ENCODE measurements around the gene HES6.

The HES6 gene

DNA sequence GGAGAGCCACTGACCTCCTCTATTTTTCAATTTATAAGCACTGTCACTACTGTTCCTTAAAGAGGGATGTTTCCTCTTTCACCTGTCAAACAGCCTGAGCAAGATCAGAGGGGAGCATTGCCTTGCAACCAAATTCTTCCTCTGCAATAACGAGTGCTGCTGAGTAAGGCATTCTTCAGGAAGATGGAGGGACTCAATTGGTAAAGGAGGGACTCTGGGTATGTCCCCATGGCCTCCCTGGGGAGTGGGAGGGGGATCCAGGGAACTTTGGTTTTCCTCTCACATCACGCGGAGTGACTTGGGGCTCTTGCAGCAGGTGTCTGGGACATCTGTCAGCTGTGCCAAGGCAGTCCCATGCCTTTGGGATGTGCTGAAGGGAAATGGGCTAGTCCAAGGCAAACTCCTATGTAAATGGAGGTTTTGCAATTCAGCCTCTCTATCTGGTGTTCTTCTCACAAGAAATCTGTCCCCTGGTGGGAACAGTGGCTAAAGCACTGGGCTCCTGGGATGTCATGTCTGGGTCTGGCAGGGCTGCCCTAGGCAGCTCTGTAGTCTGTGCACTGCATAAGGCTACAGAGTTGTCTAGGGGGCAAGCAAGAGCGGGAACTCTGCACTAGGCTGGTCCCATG is 14.4 kb upstream of the HES6 start:
- no peak for DNase-seq (ENCODE audit: low read depth)

DNA sequence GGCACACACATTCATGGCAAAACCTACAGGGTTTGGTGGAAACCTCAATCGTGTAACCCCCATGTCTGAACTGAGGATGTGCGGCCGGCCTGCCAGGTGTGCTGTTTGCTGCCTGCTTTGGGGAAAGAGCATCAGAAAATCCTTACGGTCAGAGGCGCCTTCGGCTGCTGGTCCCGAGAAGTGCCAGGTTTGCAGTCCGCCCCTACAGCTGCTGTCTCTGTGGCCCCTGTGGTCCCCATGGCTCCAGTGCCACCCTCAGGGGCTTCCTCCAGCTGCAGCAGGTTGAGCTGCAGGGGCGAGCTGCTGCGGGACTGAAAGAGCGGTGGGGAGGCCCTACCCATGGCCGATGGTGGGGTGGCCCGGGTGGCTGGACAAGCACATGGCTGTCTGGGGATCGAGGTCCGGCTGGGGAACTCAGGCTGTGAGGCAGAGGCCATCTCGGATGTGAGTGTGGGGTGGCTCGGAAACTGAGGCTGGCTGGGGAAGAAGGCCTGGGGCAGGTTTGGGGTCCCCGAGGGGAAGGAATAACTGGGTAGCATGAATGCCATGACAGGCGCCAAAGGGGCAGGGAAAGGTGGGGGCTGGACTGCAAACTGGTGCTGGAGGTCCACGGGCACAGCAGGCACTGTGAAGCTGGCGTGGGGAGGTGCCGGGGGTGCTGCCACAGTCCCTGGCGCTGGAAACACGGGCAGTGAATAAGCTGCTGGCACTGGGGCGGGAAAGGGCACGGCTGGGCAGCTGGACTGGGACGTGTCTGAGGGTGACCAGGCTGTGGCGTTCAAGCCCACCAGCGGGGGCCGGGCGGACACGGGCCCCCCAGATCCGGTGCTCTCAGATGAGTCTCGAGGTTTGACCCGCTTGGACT is 13.2 kb upstream of the HES6 start:
- no peak for DNase-seq (ENCODE audit: low read depth)

DNA sequence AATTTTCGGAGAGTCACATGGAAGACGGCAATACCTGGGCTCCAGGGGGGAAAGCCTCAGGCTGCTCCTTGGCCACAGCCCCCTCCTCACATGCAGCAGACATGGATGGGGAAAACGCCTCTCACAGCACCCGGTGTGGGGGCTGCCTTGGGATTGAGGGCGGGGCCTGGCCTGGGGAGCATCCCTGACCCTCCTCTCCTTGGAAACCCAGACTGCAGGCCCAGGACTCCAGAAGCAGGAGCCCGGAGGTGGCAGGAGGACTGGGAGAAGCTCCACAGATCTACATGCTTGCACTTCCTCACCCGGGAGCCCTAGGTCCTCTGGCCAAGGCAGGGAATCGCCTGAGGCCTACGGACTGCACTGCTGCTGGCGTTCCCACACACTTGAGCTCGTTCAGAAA is 12.1 kb upstream of the HES6 start:
- no peak for DNase-seq (ENCODE audit: low read depth)

DNA sequence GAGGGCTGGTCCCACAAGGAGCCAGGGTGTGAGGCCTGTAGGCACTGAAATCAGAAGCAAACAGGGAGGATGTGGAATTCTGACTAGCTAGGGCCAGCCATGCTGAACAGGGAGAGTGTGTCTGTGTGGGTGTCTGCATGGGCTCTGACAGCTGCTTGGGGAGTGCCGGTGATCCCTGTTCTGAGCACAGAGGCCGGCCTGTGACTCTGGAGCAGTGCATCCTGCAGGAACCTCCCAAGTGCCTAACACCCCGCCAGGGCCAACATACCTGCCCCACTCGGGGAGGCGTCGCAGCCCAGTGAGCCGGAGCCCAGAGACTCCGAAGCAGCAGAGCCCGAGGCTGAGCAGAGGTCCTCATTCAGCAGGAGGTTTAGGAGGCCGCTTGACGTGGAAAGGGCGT is 11.5 kb upstream of the HES6 start:
- DNase-seq (ENCODE audit: low read depth): no peak

DNA sequence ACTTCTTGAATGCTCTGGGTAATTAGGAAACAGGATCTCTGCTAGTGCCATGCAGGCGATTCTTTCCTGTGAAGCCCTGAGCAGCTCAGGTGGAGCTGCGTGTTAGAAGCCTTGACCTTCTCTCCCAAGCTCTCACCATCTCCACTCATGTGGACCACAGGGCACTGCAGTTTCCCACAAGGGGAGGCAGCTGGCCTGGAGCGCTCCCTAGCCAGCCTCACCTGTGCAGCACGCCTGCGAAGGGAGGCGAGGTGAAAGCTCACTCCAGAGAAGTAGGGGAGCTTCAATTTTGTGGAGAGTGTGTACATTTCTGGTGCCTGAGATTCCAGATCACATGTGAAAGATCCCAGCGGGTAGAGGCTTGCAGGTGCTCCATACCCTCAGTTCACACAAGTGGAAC is 11.1 kb upstream of the HES6 start:
- no peak for DNase-seq (ENCODE audit: low read depth)

DNA sequence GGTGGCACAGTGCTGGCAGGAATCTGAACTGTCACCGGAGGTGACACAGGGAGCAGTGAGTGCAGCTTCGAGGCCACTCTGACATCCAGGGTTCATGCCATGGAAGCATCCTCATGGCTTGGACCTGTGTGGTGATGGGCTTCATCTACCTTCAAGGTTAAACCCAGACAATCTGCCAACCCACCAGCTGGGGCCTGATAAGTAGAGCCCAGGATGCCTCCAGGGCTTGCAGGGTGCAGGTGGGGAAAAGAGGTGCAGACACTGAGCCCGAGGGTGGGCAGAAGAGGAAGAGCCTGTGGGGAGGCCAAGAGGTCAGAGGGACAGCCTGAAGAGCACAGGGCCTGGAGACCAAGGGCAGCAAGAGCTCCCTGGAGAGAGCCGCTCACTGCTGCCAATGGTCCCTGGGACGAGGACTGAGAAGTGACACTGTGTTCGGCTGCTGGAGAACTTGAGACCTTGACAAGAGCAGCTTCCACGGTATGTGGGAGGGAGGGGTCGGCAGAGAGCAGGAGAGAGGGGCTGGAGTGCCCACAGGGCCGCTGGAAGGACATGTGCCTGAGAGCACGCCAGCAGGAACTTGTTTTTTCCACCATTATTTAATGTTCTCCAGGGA is 8.1 kb upstream of the HES6 start:
- DNase-seq (ENCODE audit: low read depth): no peak

DNA sequence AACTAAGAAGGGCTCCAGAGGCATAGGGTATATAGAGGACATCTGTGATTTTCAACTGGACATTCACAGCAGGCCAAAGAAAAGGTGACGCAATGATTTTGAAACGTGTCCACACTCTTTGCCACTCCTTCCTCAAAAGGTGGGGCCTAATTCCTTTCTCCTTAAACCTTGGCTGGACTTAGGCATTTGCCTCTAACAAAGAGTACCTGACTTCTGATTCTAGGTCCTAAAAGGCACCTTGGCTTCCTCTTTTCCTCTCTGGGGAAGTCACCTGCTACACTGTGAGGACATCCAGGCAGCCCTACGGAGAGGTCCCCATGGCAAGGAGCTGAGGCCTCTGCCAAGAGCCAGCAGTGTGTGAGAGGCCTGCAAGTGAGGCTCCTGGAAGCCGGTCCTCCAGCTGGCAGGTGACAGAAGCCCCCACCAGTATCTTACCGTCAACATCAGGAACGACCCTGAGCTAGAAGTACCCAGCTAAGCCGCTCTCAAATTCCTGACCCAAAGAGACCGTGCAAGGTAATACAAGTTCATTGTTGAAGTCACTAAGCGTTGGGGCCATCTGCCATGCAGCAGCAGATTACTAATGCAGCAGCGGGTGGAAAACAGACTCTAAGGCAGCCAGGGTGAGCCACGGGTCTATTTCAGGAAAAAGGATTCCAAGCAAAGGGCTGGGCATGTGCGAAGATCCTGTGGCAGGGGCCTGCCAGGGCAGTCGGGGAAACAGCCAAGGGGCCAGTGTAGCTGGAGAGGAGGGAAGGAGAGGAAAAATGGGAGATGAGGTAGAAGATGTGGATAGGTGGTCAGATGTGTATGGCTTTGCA is 7.4 kb upstream of the HES6 start:
- no peak for DNase-seq (ENCODE audit: low read depth)

DNA sequence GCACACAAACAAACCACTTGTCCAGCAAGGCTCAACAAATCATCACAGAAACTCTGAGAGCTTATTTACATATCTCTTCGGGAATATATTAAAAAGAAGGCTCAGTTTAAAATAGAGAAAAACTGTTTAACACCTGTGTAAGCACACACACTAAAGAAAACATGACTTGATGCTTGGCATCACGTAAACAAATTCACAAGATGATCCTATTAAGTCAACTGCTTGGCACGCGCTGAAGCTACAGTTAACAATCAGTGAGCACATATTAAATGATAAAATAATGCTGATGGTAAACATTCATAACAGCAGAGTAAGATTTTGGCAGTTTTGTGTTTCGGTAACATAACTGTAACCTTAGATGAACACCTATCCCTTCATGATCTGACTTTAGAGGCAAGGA is 4.3 kb upstream of the HES6 start:
- no peak for DNase-seq (ENCODE audit: low read depth)

DNA sequence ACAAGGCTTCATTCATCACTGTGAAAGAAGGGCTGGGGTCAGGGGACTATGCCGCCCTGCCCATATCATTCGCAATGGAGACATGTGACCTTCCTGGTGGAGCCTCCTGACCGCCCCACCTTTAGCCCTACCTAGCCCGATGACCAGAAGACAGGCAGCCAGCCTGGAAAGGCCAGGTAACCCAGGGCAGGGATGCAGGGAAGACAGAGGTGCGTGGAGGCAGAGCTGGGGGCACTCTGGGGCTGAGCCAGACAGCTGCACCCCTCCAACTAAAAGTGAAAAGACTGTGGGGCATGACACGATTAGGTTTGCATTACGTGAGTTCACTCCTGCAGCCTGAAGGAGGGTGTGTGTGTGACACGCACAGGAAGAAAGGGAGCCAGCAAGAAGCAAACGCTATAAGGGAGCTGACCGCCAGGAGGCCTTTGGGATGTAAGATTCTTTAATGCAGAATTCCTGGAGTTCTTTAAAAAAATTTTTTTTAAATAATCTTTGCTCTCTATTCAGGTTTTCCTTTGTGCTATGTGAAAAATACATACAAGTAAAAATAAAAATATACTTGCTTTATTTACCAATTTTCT is 3.7 kb upstream of the HES6 start:
- no peak for DNase-seq (ENCODE audit: low read depth)

DNA sequence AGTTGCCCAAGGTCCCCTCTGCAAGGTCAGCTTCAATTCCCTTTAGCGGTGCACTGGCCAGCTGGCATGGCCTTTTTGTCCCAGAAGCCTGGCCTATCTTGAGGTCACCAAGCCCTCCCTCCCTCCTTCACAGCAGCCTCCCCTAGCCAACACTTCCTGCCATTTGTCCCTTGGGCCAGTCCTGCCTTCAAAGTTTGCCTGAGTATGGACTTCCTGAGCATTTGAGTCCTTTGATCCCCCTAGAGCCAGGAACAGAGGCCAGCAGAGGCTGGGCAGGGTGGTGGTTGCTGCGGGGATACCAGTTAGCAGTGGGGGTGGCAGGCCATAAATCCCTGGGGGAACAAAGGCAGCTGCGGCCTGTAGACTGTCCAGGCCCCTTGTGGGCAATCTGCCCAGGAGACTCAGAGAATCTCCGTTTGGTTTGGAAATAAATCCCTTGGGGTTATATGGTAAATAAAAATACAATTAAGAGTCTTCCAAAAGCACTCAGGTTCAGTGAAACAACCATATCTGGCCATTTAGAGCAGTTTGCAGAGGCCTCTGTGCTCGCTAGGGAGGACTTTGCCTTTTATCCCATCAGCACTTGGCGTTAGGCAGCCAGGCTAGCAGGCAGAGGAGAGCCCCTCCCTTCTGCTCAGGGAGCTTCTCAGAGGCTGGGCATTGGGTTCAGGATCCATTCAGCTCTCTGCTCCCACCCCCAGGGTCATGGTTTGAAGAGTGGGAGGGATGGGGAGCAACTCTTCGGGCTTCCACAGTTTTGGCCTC is 3.1 kb upstream of the HES6 start:
- DNase-seq (ENCODE audit: low read depth): no peak

DNA sequence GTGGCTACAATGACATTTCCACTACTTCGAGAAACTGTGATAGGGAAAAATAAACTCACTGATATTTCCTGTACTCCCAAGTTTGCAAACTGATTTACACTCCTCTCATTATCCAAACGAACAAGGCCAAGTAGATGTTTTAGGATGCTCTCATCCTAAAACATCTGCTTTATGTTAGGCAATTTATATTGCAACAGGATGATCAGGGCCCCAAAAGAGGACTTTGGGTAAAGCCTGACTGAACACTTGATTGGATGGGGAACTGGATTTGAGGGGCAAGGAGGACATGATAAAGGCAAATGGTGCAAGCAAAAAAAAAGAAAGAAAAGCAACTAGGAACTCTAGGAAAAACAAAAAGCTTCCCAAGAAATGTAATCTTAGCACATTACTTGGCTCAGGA is 2.1 kb upstream of the HES6 start:
- no peak for DNase-seq (ENCODE audit: low read depth)

DNA sequence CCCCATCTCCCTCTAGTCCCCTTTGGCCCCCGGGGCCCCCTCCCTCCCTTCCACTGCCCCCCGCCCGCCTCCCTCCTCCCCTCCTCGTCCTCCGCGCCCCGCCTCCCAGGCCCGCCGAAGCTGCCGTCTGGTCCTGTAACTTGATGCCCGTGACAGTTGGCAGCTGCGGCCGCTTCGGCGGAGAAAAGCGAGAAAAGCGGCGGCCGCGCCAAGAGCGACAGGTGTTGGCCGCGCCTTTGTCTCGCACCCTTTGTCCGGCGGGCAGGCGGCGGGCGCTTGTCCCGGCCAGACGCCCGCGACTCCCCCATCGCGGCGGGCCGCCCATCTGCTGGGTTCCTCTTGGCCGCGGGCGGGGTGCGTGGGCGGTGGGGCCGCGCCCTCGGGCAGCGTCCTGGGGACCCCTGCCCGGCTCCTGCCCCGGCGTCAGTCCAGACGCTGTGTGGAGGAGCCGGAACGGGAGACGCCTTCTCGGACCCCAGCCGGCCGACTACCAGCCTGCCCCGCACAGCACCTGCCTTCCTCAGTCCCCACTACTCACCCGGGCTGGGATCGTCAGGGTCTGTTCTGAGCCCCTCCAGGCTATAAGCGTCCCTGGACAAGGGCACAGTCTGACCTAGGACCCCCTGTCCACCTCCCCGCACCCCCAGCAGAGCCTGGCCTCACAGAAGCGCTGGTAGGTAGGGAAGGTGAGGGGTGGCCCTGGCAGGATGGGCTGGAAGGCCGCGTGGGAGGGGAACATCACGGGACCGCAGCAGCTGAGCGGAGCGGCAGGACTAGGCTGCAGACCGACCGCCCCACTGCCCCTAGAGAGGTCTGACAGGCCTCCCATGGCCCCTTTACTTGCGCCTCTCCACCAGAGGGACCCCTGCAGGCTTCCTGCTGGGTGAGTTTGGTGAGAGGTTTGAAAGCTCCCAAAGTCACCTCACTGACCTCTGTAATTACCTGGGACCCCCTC is 1.2 kb upstream of the HES6 start:
- DNase-seq (ENCODE audit: low read depth): no peak

DNA sequence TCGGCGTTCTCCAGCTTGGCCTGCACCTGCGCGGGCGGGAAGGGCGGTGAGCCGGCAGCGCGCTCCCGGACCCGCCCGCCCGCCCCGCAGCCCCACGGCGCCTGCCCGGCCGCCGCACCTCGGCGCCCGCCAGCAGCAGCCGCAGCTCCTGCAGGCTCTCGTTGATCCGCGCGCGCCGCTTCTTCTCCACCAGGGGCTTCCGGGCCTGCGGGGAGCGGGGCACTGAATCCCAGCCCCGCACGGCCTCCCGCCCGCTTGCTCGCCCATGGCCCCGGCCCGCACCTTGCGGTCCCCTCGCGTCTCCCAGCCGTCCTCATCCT is 335 bp downstream of the HES6 start:
- DNase-seq (ENCODE audit: low read depth): no peak

DNA sequence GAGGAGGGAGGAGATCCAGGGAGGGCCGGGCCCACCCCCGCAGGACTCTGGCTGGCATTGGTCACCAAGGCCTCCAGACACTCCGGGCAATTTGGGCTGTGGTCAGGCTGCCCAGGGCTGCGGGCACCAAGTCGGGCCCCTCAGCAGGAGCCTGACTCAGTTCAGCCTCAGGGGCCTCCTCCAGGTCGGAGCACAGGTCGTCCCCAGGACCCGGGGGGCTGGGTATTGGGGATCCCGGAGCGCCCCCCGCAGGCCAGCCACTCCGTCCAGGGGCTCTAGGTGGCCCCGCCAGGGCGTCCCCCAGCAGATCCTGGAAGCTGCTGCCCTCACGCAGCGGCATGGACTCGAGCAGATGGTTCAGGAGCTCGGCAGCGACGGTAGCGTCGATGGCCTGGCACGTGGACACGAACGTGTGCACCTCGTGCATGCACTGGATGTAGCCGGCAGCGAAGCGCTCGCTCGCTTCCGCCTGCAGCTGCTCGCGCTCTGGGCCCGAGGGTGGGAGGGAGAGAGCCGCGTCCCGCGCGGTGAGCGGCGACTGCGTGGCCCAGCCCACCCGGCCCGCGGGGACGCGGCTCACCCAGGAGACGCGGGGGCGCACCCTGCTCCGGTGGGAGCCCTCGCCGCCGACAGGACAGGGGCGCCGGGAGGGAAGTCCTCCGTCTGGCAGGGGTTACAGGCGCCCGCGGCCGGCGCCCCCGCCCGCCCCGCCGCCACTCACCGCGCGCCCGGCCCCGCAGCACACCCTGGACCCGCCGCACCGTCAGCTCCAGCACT is 884 bp downstream of the HES6 start:
- no peak for DNase-seq (ENCODE audit: low read depth)

DNA sequence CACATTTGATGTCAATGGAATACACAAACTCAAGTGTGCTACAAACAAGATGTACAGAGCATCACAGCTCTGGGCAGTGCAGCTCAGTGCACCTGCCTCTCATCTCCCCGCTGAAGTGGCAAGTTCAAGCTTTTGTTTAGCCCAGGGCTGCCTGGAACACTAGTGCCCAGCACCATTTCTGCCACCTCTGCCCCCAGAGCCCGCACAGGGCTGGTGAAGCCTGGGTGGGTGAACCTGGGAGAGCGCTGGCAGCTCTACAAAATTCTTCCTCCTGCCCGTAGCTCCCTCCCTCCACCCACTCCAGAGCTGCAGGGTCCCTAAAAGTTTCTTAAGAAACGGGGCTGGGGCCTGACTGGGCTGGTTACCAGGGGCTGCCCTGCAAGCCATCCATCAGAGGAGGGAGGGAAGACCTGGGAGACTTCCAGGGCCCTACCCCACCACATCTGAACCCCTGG is 1.5 kb downstream of the HES6 start:
- no peak for DNase-seq (ENCODE audit: low read depth)

DNA sequence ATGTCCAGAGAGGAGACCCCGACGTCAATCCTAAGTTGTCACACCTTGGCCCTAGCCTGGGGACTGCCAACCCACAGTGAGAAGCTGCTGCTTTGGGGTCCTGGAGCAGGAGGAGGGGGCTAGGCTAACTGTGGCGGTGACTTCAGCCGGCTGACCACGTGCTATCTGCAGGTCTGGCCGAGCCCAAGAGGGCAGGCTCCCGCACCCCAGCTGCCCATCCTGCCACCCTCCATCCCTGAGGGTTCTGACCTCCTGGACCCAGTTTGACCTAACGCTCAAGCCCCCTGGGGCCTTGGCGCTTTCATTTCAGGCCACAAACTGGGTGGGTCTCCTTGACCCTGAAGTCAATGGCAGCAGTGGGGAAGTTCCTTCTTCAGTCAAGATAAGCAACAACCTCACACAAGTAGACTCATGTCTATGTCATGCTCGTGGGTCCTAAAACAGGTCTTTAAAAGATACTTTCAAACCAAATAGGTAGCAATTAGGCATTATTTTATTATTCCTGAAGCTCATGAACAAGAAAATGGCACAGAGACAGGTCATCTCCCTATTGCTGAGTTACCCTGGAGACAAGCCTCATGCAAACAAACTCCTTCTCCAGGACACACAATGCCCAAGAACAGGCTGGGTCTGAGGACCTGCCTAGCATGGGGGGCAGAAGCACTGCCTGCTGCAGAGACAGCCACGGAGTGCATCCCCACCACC is 2.3 kb downstream of the HES6 start:
- DNase-seq (ENCODE audit: low read depth): no peak

DNA sequence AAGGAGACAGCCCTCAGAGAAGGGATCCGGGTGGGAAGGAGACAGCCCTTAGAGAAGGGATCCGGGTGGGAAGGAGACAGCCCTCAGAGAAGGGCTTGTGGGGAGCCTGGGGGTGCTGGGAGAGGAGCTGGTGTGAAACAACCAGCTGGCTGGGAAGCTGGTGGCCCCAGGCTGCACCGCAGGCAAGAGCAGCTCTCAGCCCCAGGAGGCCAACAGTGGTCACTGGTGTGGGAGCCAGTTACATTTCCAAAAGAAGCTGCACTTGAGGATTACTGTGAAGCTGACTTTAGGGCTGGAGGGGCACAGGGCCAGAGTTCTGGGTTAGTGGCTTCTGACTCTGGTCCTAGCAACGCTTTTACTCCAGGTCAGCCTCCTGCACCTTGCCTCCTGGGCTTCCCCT is 3.3 kb downstream of the HES6 start:
- DNase-seq (ENCODE audit: low read depth): no peak

DNA sequence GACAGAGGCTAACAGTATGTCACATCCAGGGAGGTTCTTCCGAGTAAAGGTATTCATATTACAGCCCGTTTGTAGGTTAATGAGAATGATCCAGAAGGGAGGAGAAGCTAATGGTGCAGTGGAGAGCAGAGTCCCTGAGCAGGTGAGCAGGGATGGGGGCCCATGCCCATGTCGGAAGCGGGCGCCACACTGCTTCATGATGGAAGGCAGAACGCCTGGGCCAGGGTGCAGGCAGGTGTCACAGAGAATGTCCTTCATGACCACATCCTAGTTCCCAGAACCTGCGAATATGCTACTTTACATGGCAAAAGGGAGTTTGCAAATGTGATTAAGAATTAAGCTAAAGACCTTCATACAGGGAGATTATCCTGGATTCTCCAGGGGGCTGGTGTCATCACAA is 4.0 kb downstream of the HES6 start:
- no peak for DNase-seq (ENCODE audit: low read depth)

DNA sequence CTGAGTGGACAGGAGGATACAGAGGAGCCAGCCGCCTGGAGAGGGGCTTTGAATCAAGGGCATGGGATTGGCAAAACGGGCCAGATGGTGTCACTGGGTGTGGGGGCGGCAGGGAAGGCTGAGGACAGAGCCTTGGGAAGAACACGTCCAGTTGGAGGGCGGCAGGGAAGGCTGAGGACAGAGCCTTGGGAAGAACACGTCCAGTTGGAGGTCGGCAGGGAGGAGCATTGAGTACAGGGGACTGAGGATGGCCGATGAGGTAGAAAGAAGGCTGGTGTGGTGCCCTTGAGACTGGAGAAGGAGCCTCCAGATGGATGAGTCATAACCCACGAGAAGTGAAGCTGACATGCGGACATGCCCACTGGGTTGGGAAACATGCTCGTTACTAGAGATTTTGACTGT is 4.5 kb downstream of the HES6 start:
- no peak for DNase-seq (ENCODE audit: low read depth)

Measured in HS-5 (cell line).